ENCODE results near the gene ZNF608.

The ZNF608 gene, protein sequence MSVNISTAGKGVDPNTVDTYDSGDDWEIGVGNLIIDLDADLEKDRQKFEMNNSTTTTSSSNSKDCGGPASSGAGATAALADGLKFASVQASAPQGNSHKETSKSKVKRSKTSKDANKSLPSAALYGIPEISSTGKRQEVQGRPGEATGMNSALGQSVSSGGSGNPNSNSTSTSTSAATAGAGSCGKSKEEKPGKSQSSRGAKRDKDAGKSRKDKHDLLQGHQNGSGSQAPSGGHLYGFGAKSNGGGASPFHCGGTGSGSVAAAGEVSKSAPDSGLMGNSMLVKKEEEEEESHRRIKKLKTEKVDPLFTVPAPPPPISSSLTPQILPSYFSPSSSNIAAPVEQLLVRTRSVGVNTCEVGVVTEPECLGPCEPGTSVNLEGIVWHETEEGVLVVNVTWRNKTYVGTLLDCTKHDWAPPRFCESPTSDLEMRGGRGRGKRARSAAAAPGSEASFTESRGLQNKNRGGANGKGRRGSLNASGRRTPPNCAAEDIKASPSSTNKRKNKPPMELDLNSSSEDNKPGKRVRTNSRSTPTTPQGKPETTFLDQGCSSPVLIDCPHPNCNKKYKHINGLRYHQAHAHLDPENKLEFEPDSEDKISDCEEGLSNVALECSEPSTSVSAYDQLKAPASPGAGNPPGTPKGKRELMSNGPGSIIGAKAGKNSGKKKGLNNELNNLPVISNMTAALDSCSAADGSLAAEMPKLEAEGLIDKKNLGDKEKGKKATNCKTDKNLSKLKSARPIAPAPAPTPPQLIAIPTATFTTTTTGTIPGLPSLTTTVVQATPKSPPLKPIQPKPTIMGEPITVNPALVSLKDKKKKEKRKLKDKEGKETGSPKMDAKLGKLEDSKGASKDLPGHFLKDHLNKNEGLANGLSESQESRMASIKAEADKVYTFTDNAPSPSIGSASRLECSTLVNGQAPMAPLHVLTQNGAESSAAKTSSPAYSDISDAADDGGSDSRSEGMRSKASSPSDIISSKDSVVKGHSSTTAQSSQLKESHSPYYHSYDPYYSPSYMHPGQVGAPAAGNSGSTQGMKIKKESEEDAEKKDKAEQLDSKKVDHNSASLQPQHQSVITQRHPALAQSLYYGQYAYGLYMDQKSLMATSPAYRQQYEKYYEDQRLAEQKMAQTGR (N-terminal part only)

DNA sequence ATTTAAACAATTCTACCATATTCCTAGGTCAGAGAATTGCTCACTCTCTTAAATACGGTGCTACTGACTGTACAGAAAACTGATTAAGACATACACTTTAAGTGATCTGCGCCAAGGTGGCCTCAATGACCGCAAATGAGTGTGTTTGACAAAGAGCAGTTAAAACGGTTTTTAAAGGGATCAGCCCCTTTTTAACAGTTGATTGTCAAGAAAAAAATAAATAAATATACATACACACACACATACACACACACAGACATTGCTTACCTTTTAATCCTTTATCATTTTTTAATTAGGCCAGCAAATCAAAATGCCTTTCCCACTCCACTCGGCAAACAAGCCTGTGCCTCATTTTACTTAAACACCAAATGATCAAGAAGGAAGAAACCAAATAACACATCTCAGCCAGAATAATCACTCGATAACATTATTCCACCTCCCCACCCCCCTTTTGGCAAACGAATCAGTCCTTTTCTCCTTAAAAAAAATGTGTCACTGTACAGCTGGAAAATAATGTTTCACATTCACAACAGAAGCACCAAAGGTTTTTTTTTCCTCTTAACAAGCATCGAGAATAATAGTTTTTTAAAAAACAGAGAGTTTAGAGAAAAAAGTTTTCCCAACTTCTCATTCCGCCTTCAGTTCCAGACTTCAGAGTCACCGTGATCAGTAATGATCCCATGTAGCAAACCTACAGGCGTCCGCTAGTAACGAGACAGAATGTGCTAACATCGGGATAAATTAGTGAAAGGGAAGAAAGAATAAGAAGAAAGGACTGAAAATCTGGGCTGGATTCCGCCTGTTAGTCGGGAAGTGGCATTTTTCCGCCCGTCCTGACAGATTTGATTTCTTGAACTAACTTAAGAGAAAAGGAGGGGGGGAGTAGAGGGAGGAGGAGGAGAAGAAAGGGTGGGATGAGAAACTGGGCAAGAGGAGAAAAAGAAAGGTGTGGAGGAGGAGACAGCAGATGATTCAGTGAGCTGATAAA is at the start of gene ZNF608:
TSS of gene ZNF608 (minus strand) at position 712 of the 988 bp plus-strand sequence. CDS start 1,650 bp downstream, outside the sequence.
- no peak for DNase-seq (ENCODE audit: low read depth)

- DNase-seq (ENCODE audit: low read depth): no peak
These were observed 49.4 kb upstream of the ZNF608 start for GRCh38 chr5:124795829-124796228.

GRCh38 chr5:124790895-124791732 is 44.7 kb upstream of the ZNF608 start:
- DNase-seq (ENCODE audit: low read depth): no peak

DNA sequence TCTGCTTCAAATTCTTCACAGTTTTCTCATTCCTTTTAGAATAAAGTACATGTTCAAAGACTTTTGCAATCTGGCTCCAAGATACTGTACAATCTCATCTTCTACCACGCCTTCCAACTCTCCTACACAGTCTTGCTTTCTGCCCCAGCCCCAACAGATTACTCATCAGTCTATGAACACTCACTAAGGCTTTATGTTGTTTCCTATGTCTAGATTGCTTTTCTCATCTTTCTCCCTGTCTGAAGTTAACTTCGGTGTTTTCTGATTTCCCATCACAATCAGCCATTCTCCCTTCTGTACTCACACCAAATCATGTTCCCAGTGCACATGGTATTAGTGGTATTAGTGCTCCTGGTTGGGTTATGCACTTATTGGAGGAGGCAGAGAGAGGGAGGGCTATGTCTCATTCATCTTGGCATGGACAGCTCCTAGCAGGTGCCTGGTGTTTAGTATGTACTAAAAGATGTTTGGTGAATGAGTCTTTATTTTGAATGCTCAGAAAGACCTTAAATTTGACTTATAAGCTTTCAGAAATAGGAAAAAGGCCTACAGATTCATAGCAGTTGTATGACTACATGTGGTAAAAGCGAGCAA is 44.0 kb upstream of the ZNF608 start:
- no peak for DNase-seq (ENCODE audit: low read depth)

DNA sequence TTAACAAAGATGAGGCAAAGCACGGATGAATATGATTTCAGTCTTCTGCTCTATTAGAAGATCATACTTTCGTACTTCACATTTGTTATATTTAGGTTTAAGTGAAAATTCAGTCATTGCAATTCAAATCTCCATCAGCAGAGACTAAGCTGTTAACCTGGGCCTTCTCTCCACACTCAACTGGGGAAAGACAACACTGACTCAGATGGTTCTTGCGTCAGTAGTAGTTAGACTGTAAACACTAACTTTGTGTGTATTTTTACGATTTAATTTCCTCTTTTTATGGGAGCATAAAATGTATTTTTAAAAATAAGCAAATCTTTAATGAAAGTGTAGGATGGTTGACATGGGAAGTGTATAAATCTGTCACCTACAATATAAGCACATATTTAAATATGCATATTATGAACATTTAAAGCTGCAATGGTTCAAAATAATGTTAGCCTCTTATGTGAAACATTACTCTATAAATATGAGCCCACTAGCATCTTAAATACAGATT is 42.7 kb upstream of the ZNF608 start:
- no peak for DNase-seq (ENCODE audit: low read depth)

GRCh38 chr5:124783794-124784193 is 37.4 kb upstream of the ZNF608 start:
- DNase-seq (ENCODE audit: low read depth): no peak

- DNase-seq (ENCODE audit: low read depth): no peak
These were observed 36.8 kb upstream of the ZNF608 start for GRCh38 chr5:124783285-124783684.

- DNase-seq (ENCODE audit: low read depth): no peak
These were observed 35.8 kb upstream of the ZNF608 start for GRCh38 chr5:124782262-124782661.

DNA sequence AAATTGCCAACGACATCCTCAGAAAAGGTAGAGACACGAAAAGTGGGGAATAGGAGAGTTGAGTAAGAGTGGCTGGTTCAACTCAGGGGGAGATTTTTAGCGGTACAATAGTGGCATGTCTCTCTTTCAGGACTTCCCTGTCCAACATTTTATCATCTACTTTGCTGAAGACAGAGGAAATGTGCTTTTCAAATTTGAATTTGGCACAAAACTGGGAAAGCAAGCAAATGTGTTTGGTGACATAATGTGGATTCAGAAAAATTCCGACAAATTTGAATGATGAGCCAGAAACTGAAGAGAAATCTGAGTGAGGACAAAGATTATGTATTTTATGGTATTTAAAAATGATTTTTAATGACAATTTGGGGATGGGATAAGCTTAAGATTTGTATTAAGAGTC is 33.6 kb upstream of the ZNF608 start:
- no peak for DNase-seq (ENCODE audit: low read depth)

- no peak for DNase-seq (ENCODE audit: low read depth)
These were observed 27.2 kb upstream of the ZNF608 start for GRCh38 chr5:124773315-124774311.

DNA sequence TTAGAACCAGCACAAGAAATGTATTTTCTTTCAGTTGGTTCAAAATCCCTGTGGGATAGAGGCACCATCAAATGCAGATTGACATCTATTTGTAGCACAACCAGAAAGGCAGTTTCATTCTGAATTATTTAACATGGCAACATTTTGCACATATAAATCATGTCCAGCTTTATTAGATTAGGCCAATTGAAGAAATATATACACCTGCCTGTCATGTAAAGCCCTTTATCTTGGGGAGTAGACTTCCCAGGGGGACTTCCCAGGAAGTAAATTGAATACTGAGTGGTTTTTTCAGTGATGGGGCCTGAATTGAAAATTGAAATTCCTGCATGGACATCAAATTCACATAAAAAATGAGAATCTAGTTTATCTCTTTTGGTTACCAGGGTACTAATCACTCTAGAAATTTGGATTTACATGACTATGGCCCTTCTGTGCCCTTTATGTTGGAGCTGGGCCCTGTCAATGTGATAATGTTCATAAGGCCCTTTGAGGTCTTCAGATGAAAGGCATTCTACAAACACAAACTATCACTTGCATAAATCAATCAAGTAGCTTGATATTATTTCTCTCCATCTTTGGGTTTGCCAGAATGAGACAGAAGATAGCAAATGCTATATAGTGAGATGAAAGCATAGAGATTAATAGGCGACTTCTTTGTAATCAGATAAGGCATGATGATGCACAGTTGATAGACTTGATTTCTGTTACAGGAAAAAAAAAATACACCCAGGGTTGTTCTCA is 26.2 kb upstream of the ZNF608 start:
- no peak for DNase-seq (ENCODE audit: low read depth)

- no peak for DNase-seq (ENCODE audit: low read depth)
These were observed 25.3 kb upstream of the ZNF608 start for GRCh38 chr5:124771761-124772160.

GRCh38 chr5:124764992-124765611 is 18.7 kb upstream of the ZNF608 start:
- DNase-seq (ENCODE audit: low read depth): no peak

- DNase-seq (ENCODE audit: low read depth): no peak
These were observed 18.1 kb upstream of the ZNF608 start for GRCh38 chr5:124764585-124764984.

DNA sequence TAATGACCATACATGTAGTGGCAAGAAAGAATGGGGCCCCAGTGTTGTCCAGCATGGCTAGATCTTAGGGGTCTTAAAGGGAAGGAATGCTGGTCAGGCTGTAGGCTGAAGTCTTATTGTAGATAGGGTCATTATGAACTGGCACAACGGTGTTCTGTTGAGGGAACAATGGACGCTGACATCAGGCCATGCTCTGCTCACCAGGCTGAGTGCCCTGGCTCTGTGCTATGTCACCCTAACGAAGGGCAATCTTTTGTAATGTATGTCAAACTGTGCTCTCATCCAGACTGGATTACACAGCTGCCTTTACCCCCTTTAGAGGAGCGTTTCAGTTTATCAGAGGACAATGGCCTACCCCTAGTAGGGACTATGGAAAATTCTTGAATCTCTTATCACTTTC is 14.6 kb upstream of the ZNF608 start:
- no peak for DNase-seq (ENCODE audit: low read depth)

DNA sequence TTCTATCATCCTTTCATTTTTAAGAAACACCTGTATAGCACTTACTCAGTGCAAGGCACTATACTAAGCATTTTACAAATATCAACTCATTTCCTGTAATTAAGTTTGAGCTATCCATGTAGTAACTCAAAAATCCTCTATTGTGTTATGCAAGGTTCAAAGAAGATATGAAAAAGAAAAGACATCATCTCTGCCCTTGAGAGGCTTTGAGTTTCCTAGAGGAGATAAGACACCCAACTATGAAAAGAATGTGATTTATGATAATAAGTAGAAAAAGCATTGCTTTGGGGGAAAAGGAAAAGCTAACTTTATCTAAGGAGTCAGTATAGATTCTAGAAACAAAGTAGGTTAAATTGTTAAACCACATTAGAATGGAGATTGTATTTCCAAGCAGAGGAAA is 14.2 kb upstream of the ZNF608 start:
- no peak for DNase-seq (ENCODE audit: low read depth)

DNA sequence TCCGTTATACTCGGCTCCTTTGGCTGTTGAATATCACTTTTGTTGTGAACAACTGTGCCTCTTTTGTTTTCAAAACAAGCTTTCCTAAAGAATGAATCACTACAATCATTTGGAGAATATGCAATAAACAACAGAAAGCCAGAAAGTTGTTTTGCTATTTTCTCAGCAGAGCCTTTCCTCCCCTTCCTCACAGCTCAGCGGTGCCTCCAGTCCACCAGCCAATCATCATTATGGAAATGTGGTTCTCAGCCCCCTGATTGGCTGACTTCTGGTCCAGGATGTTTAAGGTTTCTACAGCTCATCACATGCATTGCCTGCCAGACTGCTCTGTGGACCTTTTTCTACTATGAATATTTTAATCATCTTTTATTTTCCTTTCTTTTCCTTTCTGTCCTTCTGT is 9.1 kb upstream of the ZNF608 start:
- no peak for DNase-seq (ENCODE audit: low read depth)
